HCT116 (cell line): ENCODE data around the gene ARL5A.

Source experiments
- CEBPB ChIP-seq: IDR thresholded peaks from 2 replicates; pipeline ENCODE4 v1.6.1; 2012; ENCODE audit warnings: low read depth
- YY1 ChIP-seq: IDR thresholded peaks from 2 replicates; pipeline ENCODE4 v1.6.1; 2011; ENCODE audit warnings: low read length, low read depth, moderate library complexity, mild to moderate bottlenecking; ENCODE audit not compliant: insufficient replicate concordance; ENCODE audit errors: extremely low read depth

DNA sequence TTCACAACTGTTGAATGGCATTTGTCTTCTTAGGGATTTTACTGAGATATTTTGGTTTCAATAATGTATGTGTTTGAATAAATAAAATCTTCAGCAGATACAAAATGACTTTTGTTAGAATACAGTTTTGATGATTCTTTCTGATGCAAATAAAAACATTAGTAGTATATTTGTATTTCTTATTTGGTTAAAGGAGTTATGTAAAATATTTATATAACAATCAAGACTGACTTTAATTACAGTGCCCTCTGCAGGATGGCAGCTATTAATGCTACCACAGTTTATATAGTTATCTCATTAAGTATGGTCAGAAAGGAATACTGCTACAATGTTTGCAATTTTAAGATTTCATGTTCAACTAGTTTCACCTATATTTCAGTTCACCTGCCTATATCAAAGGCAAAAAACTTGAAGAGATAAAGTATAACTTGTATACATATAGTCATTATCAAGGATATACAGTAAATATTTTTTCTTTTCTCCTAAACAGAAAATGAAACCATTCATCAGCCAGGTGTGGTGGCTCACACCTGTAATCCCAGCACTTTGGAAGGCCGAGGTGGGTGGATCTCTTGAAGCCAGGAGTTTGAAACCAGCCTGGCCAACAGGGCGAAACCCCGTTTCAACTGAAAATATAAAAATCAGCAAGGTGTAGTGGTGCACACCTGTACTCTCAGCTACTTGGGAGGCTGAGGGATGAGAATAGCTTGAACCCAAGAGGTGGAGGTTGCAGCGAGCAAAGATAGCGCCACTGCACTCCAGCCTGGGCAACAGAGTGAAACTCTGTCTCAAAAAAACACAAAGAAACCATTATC lies 19.8 kb downstream of the ARL5A start:
- TF ChIP-seq CEBPB (no peak), YY1 (no peak)
